HepG2 (cell line): ENCODE results near the gene AHCY. TPM values are rescaled to one million over a fixed set of nuclear protein-coding genes. Genes with fewer than 3 reads are reported as not detected.

Source experiments
- KDM1A ChIP-seq: IDR thresholded peaks from 2 replicates; pipeline ENCODE4 v1.6.1; 2016; ENCODE audit warnings: missing compliant biosample characterization
- MED8 ChIP-seq: sonication (generic); formaldehyde crosslinking; IDR thresholded peaks from 2 replicates; pipeline ENCODE4 v1.8.1; 2023; ENCODE audit warnings: mild to moderate bottlenecking, missing genetic modification reagents; ENCODE audit not compliant: insufficient replicate concordance
- RBAK ChIP-seq: sonication (generic); formaldehyde crosslinking; IDR thresholded peaks from 2 replicates; pipeline ENCODE4 v1.5.1; 2020; ENCODE audit warnings: mild to moderate bottlenecking, missing genetic modification reagents
- RBM22 ChIP-seq: fragments of 200-400 bp; formaldehyde crosslinking; optimal IDR thresholded peaks from 2 replicates; pipeline ENCODE3; 2017; ENCODE audit warnings: mild to moderate bottlenecking, low read length, moderate library complexity
- RFXAP ChIP-seq: sonication (generic); formaldehyde crosslinking; IDR thresholded peaks from 2 replicates; pipeline ENCODE4 v1.4.0; 2020; ENCODE audit warnings: missing genetic modification reagents, borderline replicate concordance
- SNAPC2 ChIP-seq: sonication (generic); formaldehyde crosslinking; IDR thresholded peaks from 2 replicates; pipeline ENCODE4 v1.8.1; 2022; ENCODE audit warnings: mild to moderate bottlenecking, missing genetic modification reagents
- SNRNP70 ChIP-seq: fragments of 200-400 bp; formaldehyde crosslinking; IDR thresholded peaks from 2 replicates; pipeline ENCODE4 v1.6.1; 2017; ENCODE audit warnings: mild to moderate bottlenecking, low read depth, low read length, moderate library complexity
- SSRP1 ChIP-seq: IDR thresholded peaks from 2 replicates; pipeline ENCODE4 v1.6.1; 2016; ENCODE audit warnings: control low read depth
- STAT5B ChIP-seq: sonication (generic); formaldehyde crosslinking; IDR thresholded peaks from 2 replicates; pipeline ENCODE4 v1.4.0; 2020; ENCODE audit warnings: missing genetic modification reagents
- THAP11 ChIP-seq: IDR thresholded peaks from 2 replicates; pipeline ENCODE4 v1.6.1; 2016; ENCODE audit warnings: missing biosample characterization, missing genetic modification reagents
- ZBTB8A ChIP-seq: sonication (generic); formaldehyde crosslinking; IDR thresholded peaks from 2 replicates; pipeline ENCODE4 v1.4.0; 2020; ENCODE audit warnings: mild to moderate bottlenecking, low read depth, missing genetic modification reagents, borderline replicate concordance
- ZEB1 ChIP-seq: IDR thresholded peaks from 2 replicates; pipeline ENCODE4 v1.6.1; 2012; ENCODE audit warnings: mild to moderate bottlenecking, low read depth, inconsistent platforms; ENCODE audit not compliant: insufficient replicate concordance
- ZNF224 ChIP-seq: sonication (generic); formaldehyde crosslinking; IDR thresholded peaks from 2 replicates; pipeline ENCODE4 v1.5.0; 2020; ENCODE audit warnings: mild to moderate bottlenecking, missing genetic modification reagents
- ZNF33B ChIP-seq: sonication (generic); formaldehyde crosslinking; IDR thresholded peaks from 2 replicates; pipeline ENCODE4 v1.5.1; 2020; ENCODE audit warnings: mild to moderate bottlenecking, missing genetic modification reagents
- ZNF7 ChIP-seq: IDR thresholded peaks from 2 replicates; pipeline ENCODE4 v1.6.1; 2016; ENCODE audit warnings: missing biosample characterization, missing genetic modification reagents
- ZNF703 ChIP-seq: sonication (generic); formaldehyde crosslinking; IDR thresholded peaks from 2 replicates; pipeline ENCODE4 v1.5.1; 2020; ENCODE audit warnings: missing genetic modification reagents, mild to moderate bottlenecking, moderate library complexity, borderline replicate concordance
- ZNF83 ChIP-seq: sonication (generic); formaldehyde crosslinking; IDR thresholded peaks from 2 replicates; pipeline ENCODE4 v1.4.0; 2020; ENCODE audit warnings: missing genetic modification reagents, mild to moderate bottlenecking, borderline replicate concordance
- ZNF878 ChIP-seq: sonication (generic); formaldehyde crosslinking; IDR thresholded peaks from 2 replicates; pipeline ENCODE4 v1.8.1; 2023; ENCODE audit warnings: mild to moderate bottlenecking, missing genetic modification reagents, moderate library complexity
- polyA plus RNA-seq, 8 experiments: library from polyadenylated mRNA; depleted of rRNA in 3 of 8; stranded (reverse) in 7 of 8; unstranded in 1 of 8; fragments of >200 nt; fragmentation: Illumina TruSeq in 4 of 8; extraction: Trizol in 4 of 8; gene quantifications; 2 replicates each; pipeline versions ENCODE4 v1.2.1 to v1.2.3, GENCODE V29; 2011 to 2016; ENCODE audit warnings: low read depth in 4 of 8, missing spikeins in 1 of 8, mixed read lengths in 1 of 8; ENCODE audit not compliant: insufficient read depth in 1 of 8
- total RNA-seq, 5 experiments: library from RNA; depleted of rRNA; stranded (reverse); fragments of >200 nt; fragmentation: Illumina TruSeq; extraction: Trizol; gene quantifications; 2 replicates each; pipeline ENCODE4 v1.2.3, GENCODE V29; 2016; ENCODE audit warnings: low read depth in 1 of 5
- TF ChIP-seq, protein P1 (sequence below), 2 experiments: sonication (generic) in 1 of 2; formaldehyde crosslinking in 1 of 2; IDR thresholded peaks; 2 replicates each; pipeline versions ENCODE4 v1.5.1 to v1.6.1; 2011 to 2020; ENCODE audit warnings: borderline replicate concordance in 1 of 2, low read depth in 1 of 2, low read length in 1 of 2, mild to moderate bottlenecking in 1 of 2, missing genetic modification reagents in 1 of 2, moderate library complexity in 1 of 2
- TF ChIP-seq, protein P2 (sequence below): sonication (generic); formaldehyde crosslinking; IDR thresholded peaks from 2 replicates; pipeline ENCODE4 v1.8.0; 2022; ENCODE audit warnings: mild to moderate bottlenecking, missing genetic modification reagents
- TF ChIP-seq, protein P3 (sequence below): sonication (generic); formaldehyde crosslinking; conservative IDR thresholded peaks from 2 replicates; pipeline ENCODE4 v1.8.0; 2022; ENCODE audit warnings: missing genetic modification reagents
- TF ChIP-seq, protein P4 (sequence below): IDR thresholded peaks from 2 replicates; pipeline ENCODE4 v1.6.1; 2018; ENCODE audit warnings: missing genetic modification reagents, mild to moderate bottlenecking, missing compliant biosample characterization
- TF ChIP-seq, protein P5 (sequence below): sonication (generic); formaldehyde crosslinking; IDR thresholded peaks from 2 replicates; pipeline ENCODE4 v1.8.1; 2023; ENCODE audit warnings: mild to moderate bottlenecking, moderate library complexity, missing genetic modification reagents

Gene AHCY
- total and polyA plus RNA-seq, 2 of the 13 experiments (the other 11 are each of a cell fraction or from before 2014, with no cell fraction given), result 407 to 419 TPM

DNA sequence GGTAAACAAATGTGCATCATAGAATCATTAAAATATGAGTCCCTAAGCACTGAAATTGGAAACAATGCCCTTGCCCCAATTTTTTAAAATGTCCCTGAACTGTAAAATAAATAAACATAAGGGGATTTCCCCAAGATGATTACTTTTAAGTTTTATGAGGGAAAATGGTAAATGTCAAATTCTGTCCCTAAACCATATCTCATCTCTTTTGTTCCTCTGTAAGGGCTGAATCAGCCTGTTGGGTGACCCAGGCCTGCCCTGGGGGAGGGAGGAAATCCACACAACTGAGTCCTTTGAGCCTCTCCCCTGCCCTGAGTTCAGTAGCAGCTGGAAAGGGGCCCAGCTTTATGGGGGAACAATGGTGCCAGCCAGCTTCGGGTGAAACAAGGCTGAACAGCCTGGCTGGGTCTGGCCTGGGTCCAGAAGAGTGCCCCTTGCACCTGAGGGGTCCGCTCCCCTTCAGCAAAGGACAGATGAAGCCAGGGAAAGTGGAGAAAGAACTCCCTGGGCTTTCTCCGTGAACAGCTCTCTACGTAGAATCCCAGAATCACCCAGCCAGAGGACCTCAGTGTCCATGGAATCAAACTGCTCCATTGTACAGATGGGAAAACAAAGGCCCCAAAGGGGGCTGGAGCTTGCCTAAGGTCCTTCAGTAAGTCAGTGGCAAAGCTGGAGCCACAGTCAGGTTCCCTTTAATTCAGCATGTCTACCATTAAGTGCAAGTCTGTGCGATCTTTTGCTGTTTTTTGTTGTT lies 31.7 kb upstream of the AHCY start (continued):
- TF ChIP-seq, protein P1, sequence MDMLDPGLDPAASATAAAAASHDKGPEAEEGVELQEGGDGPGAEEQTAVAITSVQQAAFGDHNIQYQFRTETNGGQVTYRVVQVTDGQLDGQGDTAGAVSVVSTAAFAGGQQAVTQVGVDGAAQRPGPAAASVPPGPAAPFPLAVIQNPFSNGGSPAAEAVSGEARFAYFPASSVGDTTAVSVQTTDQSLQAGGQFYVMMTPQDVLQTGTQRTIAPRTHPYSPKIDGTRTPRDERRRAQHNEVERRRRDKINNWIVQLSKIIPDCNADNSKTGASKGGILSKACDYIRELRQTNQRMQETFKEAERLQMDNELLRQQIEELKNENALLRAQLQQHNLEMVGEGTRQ (IDR thresholded peaks at IDR 0.05; ENCODE audit: low read depth, low read length), result no peak
- TF ChIP-seq, protein P1 (CRISPR knock-in tag; IDR thresholded peaks at IDR 0.05; ENCODE audit: borderline replicate concordance), result no peak
- no peak for TF ChIP-seq ZNF33B (CRISPR knock-in tag)
- TF ChIP-seq THAP11, result no peak
- no peak for TF ChIP-seq ZNF83 (CRISPR knock-in tag)
- TF ChIP-seq SSRP1 (CRISPR knock-in tag), result no peak
- no peak for TF ChIP-seq RBAK (CRISPR knock-in tag)
- no peak for TF ChIP-seq ZNF878 (CRISPR knock-in tag)
- TF ChIP-seq STAT5B, result no peak
- TF ChIP-seq KDM1A (CRISPR knock-in tag), result peak; percentile 94
- TF ChIP-seq, protein P2, sequence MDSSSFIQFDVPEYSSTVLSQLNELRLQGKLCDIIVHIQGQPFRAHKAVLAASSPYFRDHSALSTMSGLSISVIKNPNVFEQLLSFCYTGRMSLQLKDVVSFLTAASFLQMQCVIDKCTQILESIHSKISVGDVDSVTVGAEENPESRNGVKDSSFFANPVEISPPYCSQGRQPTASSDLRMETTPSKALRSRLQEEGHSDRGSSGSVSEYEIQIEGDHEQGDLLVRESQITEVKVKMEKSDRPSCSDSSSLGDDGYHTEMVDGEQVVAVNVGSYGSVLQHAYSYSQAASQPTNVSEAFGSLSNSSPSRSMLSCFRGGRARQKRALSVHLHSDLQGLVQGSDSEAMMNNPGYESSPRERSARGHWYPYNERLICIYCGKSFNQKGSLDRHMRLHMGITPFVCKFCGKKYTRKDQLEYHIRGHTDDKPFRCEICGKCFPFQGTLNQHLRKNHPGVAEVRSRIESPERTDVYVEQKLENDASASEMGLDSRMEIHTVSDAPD, result no peak
- TF ChIP-seq, protein P3, sequence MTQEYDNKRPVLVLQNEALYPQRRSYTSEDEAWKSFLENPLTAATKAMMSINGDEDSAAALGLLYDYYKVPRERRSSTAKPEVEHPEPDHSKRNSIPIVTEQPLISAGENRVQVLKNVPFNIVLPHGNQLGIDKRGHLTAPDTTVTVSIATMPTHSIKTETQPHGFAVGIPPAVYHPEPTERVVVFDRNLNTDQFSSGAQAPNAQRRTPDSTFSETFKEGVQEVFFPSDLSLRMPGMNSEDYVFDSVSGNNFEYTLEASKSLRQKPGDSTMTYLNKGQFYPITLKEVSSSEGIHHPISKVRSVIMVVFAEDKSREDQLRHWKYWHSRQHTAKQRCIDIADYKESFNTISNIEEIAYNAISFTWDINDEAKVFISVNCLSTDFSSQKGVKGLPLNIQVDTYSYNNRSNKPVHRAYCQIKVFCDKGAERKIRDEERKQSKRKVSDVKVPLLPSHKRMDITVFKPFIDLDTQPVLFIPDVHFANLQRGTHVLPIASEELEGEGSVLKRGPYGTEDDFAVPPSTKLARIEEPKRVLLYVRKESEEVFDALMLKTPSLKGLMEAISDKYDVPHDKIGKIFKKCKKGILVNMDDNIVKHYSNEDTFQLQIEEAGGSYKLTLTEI (CRISPR knock-in tag), result no peak
- no peak for TF ChIP-seq SNAPC2 (CRISPR knock-in tag)
- TF ChIP-seq ZEB1, result no peak
- TF ChIP-seq ZNF703 (CRISPR knock-in tag), result no peak
- TF ChIP-seq, protein P4, sequence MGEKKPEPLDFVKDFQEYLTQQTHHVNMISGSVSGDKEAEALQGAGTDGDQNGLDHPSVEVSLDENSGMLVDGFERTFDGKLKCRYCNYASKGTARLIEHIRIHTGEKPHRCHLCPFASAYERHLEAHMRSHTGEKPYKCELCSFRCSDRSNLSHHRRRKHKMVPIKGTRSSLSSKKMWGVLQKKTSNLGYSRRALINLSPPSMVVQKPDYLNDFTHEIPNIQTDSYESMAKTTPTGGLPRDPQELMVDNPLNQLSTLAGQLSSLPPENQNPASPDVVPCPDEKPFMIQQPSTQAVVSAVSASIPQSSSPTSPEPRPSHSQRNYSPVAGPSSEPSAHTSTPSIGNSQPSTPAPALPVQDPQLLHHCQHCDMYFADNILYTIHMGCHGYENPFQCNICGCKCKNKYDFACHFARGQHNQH (CRISPR knock-in tag), result no peak
- TF ChIP-seq RBM22, result no peak
- TF ChIP-seq SNRNP70, result no peak
- no peak for TF ChIP-seq ZBTB8A (CRISPR knock-in tag)
- TF ChIP-seq ZNF224 (CRISPR knock-in tag), result no peak
- no peak for TF ChIP-seq MED8 (CRISPR knock-in tag)
- no peak for TF ChIP-seq ZNF7 (CRISPR knock-in tag)
- no peak for TF ChIP-seq RFXAP
- TF ChIP-seq, protein P5, sequence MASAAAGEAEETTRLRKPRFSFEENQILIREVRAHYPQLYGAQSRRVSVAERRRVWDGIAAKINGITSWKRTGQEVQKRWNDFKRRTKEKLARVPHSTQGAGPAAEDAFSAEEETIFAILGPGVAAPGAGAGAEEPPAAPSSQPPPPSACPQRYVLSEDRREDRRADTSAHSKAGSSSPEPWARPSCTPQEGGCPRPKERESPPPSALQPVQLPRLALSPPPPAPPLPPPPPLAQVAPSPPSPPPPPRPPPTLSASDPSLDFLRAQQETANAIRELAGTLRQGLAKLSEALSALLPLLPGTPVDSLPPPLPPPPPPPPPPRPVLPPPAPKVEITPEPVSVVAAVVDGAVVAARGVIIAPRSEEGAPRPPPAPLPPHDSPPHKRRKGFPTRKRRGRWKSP (CRISPR knock-in tag), result no peak
